ENCODE results near the gene VAPA. TPM values are rescaled to one million over a fixed set of nuclear protein-coding genes. Genes with fewer than 3 reads are reported as not detected.

Gene VAPA
- total and polyA plus RNA-seq, 9 of the 15 experiments (the other 6 are each of a cell fraction or from before 2014, with no cell fraction given), result 219 to 902 (median 526) TPM

DNA sequence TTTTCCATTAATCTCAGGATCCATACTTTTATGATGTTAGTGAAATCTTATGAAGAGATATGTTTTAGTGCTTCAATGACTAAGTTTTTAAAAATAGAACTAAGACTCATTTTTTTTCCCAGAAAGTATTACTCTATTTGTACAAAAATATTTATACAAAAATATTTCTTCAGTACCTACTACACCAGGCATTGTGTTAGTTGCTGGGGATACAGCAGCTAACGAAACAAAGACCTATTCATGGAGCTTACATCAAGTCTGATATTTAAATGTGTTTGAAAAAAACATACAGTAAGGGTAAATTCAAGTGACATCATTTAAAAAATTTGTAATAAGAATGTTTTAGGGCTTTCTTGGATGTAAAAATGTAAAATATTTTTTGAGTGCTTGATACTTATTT, 11.6 kb downstream of the VAPA start:
- intact Hi-C loops (cut with micrococcal nuclease), result no loop called here
- H3K36me3 ChIP-seq (ENCODE audit: control insufficient read depth, insufficient read depth, low read length), result peaks cover 50% of the 10 kb centered on the region
- WGBS (ENCODE audit: insufficient coverage, low coverage, missing lambda C conversion rate), result 55% methylated on average over 1 of the region's 1 CpG
- no peak for ATAC-seq
- FAIRE-seq, result no peak
- in situ Hi-C loops (cut with MboI), result no loop called here
- TF ChIP-seq, protein P1, sequence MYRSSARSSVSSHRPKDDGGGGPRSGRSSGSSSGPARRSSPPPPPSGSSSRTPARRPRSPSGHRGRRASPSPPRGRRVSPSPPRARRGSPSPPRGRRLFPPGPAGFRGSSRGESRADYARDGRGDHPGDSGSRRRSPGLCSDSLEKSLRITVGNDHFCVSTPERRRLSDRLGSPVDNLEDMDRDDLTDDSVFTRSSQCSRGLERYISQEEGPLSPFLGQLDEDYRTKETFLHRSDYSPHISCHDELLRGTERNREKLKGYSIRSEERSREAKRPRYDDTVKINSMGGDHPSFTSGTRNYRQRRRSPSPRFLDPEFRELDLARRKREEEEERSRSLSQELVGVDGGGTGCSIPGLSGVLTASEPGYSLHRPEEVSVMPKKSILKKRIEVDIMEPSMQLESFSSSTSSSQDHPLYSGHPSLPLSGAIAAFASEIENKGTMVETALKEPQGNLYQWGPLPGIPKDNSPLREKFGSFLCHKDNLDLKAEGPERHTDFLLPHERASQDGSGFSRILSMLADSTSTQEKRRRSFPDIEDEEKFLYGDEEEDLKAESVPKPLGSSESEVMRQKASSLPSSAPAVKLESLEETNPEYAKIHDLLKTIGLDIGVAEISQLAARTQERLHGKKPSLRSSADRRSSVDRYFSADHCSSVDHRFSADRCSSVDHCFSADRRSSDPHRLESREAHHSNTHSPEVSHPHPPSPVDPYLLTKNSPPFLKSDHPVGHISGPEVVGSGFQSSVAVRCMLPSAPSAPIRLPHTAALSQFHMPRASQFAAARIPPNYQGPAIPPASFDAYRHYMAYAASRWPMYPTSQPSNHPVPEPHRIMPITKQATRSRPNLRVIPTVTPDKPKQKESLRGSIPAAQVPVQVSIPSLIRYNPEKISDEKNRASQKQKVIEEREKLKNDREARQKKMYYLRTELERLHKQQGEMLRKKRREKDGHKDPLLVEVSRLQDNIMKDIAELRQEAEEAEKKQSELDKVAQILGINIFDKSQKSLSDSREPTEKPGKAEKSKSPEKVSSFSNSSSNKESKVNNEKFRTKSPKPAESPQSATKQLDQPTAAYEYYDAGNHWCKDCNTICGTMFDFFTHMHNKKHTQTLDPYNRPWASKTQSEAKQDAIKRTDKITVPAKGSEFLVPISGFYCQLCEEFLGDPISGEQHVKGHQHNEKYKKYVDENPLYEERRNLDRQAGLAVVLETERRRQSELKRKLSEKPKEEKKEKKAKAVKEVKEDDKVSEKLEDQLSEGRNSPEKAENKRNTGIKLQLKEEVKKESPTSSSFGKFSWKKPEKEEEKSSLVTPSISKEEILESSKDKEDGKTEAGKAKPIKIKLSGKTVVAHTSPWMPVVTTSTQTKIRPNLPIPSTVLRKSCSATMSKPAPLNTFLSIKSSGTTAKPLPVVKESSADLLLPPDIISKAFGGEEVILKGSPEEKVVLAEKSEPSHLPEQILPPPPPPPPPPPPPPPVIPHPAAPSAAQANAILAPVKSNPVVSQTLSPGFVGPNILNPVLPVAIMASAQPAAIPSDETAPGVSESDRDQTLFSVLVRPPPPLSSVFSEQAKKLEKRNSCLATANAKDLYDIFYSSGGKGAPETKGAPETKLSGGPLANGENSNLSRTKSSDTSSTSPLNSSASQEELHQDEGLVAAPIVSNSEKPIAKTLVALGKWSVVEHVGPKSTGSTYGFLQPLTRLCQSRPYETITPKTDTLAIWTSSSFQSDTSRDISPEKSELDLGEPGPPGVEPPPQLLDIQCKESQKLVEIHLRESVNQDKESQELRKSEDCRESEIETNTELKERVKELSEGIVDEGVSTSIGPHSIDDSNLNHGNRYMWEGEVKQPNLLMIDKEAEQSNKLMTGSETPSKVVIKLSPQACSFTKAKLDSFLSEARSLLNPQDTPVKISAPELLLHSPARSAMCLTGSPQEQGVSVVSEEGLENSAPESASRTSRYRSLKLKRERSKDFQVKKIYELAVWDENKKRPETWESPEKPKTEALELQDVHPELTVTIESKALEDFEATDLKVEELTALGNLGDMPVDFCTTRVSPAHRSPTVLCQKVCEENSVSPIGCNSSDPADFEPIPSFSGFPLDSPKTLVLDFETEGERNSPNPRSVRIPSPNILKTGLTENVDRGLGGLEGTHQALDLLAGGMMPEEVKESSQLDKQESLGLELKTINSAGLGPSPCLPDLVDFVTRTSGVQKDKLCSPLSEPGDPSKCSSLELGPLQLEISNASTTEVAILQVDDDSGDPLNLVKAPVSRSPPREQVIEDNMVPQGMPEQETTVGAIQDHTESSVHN (IDR thresholded peaks at IDR 0.05; ENCODE audit: borderline replicate concordance in 1 of 2, low read depth in 1 of 2), result peak in 1 of 2 experiments; percentile 44; a peak in 1 of 4 replicates
- no peak for TF ChIP-seq ZFP30 (CRISPR knock-in tag; IDR thresholded peaks at IDR 0.05; ENCODE audit: borderline replicate concordance)
- no peaks in the 10 kb centered on the region for H3K27me3 ChIP-seq (ENCODE audit: control insufficient read depth in 2 of 2, insufficient read depth in 2 of 2, low read length in 2 of 2)
- no TSS peak for BruUV-seq (replicated peaks)
- no peak overlapping the region; the same call in 1 of the 2 replicates for H3K4me2 ChIP-seq (ENCODE audit: insufficient read depth, low read length)
- POLR2A ChIA-PET, result interaction anchor here (0.6 to 5.5 kb wide), 8 partner anchors 8 to 115 kb away, joined by 3 to 72 read pairs (median 4); partner anchors contain the start of gene VAPA
- CTCF ChIA-PET (ENCODE audit: low intra/inter-chr PET ratio), result no interaction called here
- H3K9me3 ChIP-seq (replicated peaks; ENCODE audit: control insufficient read depth, insufficient read depth, low read depth, low read length), result no peaks in the 10 kb centered on the region
- H4K20me1 ChIP-seq (replicated peaks; ENCODE audit: control insufficient read depth, insufficient read depth, low read length), result peaks cover 44% of the 10 kb centered on the region
- H3K27ac ChIP-seq (ENCODE audit: extremely low read depth, low read depth, low read length), result peak overlapping the region; percentile 69; the same call in 2 of the 3 replicates
- H2AFZ ChIP-seq (ENCODE audit: low read depth, low read length), result no peak overlapping the region
- peaks cover 5 to 77% of the 10 kb centered on the region in 2 experiments for H3K4me1 ChIP-seq (replicated peaks in 1 of 2; ENCODE audit: control insufficient read depth in 2 of 2, insufficient read depth in 2 of 2, low read length in 2 of 2)
- H3K4me3 ChIP-seq, result no peak overlapping the region
- no peaks in the 10 kb centered on the region for H3K9me1 ChIP-seq (ENCODE audit: control insufficient read depth, insufficient read depth, low read length)
- H3K9ac ChIP-seq (ENCODE audit: insufficient read depth in 1 of 2, low read depth in 2 of 2, low read length in 2 of 2), result no peak overlapping the region; a peak in 1 of 4 replicates
- DNase-seq (ENCODE audit: extremely low read depth in 1 of 4, low spot score in 3 of 4), result no peak
- H3K79me2 ChIP-seq (ENCODE audit: control insufficient read depth, insufficient read depth, low read length), result peaks cover 100% of the 10 kb centered on the region
